ENCODE data around the gene RHBDD1. TPM values are rescaled to one million over a fixed set of nuclear protein-coding genes. Genes with fewer than 3 reads are reported as not detected.

The RHBDD1 gene
- total RNA-seq, 2 experiments from 2014 or later, result 37.6 to 40.8 TPM

DNA sequence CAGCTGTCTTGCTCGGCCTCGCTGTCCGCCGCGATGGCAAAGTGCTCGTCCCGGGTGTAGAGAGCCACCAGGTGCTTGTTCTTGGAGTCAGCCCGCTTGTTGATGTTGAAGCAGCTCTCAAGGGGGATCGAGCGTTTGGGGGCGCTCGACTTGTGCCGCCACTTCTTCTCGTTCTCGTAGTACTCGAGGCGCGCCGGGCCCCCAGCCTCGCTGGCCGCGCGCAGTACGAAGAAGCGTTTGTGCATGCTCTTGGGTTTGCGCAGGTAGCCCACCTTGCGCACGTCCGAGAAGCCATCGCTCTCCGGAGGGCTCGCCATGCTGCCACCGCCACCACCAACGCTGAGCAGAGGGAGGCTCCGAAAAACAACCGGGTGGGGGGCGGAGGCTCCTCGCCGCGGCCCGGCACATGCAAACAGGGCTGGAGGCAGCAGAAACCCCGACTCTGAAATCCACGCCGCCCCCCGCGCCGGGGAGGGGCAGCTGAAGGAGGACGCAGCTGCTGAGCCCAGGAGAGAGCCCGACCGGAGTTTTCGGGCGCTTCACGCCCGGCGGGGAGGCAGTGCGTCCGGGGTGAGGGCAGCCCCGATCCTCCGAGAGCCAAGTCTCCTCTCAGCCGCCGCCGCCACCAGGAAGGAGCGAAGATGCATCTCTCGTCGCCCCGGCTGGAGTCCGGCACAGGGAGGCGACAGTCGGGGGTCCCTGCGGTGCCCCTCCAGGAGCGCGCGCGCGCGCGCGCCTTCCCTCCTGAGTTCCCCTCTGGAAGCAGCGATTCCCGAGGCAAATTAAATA is 37.2 kb upstream of the RHBDD1 start:
- ChIA-PET POLR2A (interaction anchor here (0.5 to 1.6 kb wide), 2 partner anchors 37 to 259 kb away, joined by 6 to 9 read pairs; no protein-coding TSS in a partner anchor), CTCF (interaction anchor here (1.2 kb wide), 1 partner anchor 247 kb away, joined by 3 read pairs; no protein-coding TSS in a partner anchor)

DNA sequence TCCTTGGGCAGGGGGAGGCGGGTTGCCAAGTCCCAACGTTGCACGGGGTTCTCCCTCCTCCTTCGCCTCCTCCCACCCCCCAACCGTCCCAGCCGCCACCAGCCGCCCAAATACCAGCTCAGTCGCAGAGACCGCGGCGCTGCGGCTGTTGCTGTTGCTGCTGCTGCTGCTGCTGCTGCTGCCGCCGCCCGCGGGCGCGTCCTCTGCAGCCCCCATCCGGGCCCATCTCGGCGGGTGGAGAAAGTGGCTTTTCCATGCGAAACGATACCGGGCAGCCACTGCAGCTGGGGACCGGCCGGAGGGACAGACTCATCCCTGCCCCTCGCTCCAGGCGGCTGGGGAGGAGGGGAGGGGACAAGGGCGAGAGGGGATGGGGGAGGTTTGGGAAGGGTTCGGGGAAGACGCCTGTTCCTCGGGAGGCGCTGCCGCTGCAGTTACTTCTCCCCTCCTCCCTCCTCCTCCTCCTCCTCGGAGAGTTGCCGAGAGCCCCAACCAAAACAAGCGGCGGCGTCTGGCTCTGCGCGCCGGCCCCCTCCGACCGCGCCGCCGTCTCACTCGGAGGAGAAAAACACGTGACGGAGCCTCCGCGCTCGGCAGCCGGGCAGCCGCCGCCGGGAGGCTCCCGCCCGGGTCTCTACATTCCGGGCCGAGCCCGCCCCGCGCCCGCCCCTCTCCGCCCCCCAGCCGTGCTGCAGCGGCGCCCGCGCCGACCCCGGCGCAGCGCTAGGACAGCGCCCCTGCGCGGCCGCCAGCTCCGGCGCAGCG is 36.5 kb upstream of the RHBDD1 start, which contains the start of gene IRS1:
Gene IRS1 (minus strand): TSS at position 610 of the 765 bp plus-strand sequence. CDS start 1,082 bp downstream, outside the sequence.
- CTCF ChIA-PET, result interaction anchor here (0.9 to 1.6 kb wide), 5 partner anchors 26 to 584 kb away, joined by 3 to 5 read pairs (median 3); partner anchors contain the start of gene RHBDD1
- POLR2A ChIA-PET, result interaction anchor here (0.6 to 1.8 kb wide), 4 partner anchors 36 to 439 kb away, joined by 3 to 15 read pairs (median 6); partner anchors contain the start of gene RHBDD1

DNA sequence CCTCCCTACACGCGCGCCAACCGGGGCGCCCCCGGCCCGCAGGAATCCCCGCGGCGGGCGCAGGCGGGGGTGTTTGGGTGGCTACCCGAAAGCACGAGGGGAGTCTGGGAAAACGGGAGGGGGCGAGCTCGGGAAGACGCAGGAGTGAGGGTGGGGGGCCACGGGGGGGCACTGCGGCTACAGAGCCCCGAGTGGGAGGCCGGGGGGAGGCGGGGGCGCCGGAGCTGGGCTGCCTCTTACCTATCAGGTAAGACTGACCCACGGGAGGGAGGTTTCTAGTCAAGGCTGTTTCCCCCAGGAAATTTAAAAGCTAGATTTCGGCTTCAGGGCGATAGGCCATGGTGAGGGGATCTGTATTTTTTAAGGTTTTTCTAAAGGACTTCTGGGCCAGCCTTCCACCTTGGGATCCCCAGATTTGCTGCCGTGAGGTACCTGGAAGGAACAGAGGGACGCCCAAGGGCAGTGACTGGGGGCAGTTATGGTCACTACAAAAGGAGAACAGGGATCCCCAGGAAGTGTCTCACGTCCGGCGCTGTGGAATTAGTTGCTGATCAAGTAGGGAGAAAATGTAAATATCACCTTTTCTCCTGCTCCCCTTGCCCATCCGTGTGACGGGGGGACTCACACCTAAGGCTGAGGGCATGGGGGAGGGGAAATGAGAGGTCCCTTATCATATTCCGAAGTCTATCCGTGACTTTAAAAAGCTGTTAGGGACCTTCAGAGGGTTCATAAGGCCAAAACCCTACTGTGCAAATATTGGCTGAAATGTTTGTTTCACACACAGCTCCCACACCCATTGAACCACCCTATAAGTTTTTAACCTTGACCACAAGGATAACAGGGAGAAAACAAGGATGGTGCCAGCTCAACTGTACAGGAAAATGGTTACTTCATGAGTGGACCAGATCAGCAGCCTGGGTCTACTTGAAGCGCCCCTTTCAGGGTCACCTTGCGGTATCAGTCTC is 35.6 kb upstream of the RHBDD1 start:
- CTCF ChIA-PET, result interaction anchor here (0.7 to 1.6 kb wide), 6 partner anchors 11 to 584 kb away, joined by 3 to 5 read pairs (median 3); partner anchors contain the start of gene RHBDD1

DNA sequence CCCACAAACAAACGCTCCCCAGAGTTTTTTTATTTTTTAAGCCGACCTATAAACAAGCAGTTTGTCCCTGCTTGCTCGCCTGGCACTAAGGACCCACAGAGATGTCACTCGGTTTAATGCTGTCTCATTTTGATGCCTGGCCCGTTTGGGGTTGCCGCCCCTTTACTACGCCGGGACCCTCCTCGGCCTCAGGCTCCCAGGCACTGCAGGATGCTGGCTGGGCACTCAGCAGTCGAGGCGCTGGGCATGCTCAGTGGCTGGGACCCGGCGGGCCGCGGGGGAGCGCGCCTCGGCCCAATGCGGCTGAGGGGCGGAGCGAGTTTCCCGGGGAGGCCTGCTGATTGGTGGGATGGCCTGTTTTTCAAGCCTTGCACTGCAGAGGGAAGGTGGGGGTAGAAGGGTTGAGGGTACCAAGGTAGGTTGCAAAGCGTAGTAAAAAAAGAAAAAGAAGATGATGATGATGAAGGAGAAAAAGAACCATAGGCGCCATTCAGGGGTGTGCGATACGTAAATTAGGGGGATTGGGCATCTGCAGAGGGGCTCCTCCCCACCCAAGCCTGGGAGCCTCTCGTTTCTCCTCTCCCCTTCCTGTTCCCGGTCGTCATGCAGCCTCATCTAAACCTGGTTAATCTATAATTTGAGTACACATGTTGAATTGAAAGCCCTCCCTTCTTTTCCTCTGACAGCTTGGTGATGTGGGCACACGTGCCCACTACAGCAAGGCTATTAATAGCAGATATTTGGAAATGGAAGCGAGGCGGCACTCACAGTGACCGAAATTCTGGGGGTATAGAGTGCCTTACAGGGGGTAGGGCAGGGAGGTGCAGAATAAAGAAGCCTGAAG is 34.7 kb upstream of the RHBDD1 start:
- POLR2A ChIA-PET, result interaction anchor here (1.8 kb wide), 1 partner anchor 34 kb away, joined by 15 read pairs; the partner anchor contains the start of gene RHBDD1
- CTCF ChIA-PET, result interaction anchor here (1.1 to 1.6 kb wide), 2 partner anchors 35 to 585 kb away, joined by 4 to 5 read pairs; partner anchors contain the start of gene RHBDD1

More for the DNA sequence above, 35.6 kb upstream of the RHBDD1 start:
- POLR2A ChIA-PET, result interaction anchor here (1.3 to 1.8 kb wide), 2 partner anchors 35 to 37 kb away, joined by 3 to 15 read pairs; partner anchors contain the start of gene RHBDD1

- CTCF ChIA-PET, result interaction anchor here (0.6 to 1.2 kb wide), 8 partner anchors 9 to 1137 kb away, joined by 3 to 6 read pairs (median 3); no protein-coding TSS in a partner anchor
- POLR2A ChIA-PET, result no interaction called here
Observed at GRCh38 chr2:226802573-226802972, 33.3 kb upstream of the RHBDD1 start.

DNA sequence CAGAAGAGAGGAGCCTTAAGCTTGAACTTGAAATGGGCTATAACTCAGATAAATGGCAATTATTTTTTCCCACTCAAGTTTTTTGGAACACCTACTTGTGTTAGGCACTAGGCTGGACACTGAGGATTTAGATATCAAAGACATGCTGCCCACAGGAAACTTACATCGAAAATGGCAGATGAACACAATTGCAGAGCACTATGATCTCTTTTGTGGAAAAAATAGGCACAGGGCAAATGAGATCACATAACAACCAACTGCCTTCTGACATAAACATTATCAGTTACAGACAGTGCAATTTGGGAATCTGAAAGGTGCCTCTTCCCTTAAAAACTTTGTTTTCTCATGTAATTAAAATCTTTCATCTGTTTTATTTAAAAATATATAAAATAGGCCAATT is 32.4 kb upstream of the RHBDD1 start:
- CTCF ChIA-PET, result no interaction called here
- POLR2A ChIA-PET, result no interaction called here

DNA sequence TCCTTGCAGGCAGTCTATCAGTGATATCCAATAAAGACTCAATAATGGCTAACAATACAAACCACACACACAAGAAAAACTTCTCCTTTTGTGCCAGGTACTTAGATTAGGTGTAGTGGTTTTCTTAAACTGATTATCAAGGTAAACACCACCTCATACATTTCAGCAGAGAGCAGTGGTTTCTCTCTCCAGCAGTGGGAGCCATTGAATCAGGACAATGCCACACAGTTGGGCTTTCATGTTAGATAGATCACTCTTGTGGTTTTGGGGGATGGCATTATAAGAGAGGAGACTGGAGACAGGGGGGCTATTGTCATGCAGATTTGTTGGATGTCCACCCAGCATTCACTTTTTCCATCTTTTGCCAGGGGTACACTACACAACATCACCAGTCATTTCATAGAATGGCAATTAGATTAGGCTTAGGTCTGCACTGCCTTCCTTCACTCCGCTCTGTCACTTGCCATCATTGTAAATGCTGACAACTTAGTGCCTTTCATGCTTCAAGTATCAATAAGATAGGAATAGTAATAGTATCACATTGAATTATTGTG is 22.6 kb upstream of the RHBDD1 start:
- POLR2A ChIA-PET, result no interaction called here
- CTCF ChIA-PET, result no interaction called here

- ChIA-PET CTCF (no interaction called here), POLR2A (no interaction called here)
Observed at GRCh38 chr2:226818930-226819329, 16.9 kb upstream of the RHBDD1 start.

DNA sequence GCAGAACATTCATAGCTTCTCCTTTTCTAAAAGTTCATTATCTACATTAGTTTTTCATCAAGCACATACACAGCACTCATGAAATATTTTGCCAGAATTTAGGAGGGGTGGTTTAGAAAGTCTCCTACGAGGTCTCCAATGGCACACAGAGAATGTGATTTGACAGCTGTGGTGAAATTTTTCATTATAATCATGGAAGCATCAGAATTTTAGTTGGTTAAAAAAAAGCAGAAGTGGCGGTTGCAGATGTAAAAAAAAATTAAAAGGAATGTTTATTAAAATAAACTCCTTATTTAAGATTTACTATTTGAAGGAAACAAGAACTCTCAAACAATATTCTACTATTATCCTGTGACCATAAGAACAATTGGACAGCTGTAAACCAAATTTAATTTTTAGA is 10.8 kb upstream of the RHBDD1 start:
- POLR2A ChIA-PET, result no interaction called here
- CTCF ChIA-PET, result interaction anchor here (1.4 kb wide), 1 partner anchor 25 kb away, joined by 3 read pairs; the partner anchor contains the start of gene IRS1

- CTCF ChIA-PET, result interaction anchor here (0.6 kb wide), 1 partner anchor 1168 kb away, joined by 4 read pairs; no protein-coding TSS in a partner anchor
- POLR2A ChIA-PET, result no interaction called here
Observed at GRCh38 chr2:226828191-226828590, 7.7 kb upstream of the RHBDD1 start.

DNA sequence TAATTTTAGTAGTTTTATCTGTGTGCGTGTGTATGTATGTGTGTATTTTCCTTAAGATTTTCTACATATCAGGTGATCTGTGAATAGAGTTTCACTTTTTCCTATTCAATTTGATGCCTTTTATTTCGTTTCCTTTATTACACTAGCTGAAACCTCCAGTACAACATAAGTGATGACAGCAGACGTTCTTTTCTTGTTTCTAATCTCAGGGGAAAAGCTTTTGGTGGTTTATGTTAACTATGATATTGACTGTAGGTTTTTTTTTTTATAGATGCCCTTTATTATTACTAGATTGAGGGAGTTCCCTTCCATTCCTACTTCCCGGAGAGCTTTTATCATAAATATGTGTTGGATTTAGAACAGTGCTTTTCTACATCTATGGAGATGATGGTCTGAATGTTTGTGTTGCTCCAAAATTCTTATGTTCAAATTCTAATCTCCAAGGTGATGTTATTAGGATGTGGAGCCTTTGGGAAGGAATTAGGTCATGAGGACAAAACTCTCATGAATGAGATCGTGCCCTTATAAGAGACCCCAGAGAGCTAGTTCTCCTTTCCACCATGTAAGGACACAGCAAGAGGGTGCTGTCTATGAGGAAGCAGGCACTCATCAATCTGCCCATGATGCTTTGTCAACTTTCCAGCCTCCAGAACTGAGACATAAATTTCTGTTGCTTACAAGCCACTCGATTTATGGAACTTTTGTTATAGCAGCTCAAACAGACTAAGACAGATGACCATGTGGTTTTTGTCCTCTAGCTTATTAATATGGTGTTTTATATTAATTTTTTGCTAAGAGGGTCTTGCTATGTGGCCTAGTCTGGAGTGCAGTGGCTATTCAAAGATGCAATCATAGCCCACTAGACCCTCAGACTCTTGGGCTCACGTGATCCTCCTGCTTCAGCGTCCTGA is 5.9 kb upstream of the RHBDD1 start:
- ChIA-PET POLR2A (no interaction called here), CTCF (no interaction called here)

GRCh38 chr2:226831266-226831665 is 4.6 kb upstream of the RHBDD1 start:
- POLR2A ChIA-PET, result no interaction called here
- CTCF ChIA-PET, result no interaction called here

GRCh38 chr2:226832061-226832460 is 3.8 kb upstream of the RHBDD1 start:
- POLR2A ChIA-PET, result no interaction called here
- CTCF ChIA-PET, result no interaction called here

- CTCF ChIA-PET, result interaction anchor here (0.5 kb wide), 1 partner anchor 1780 kb away, joined by 4 read pairs; no protein-coding TSS in a partner anchor
- POLR2A ChIA-PET, result interaction anchor here (0.7 to 2.4 kb wide), 5 partner anchors 8 to 1795 kb away, joined by 3 to 15 read pairs (median 5); partner anchors contain the start of gene IRS1
Observed at GRCh38 chr2:226834880-226835279, 974 bp upstream of the RHBDD1 start.

GRCh38 chr2:226835420-226835795 is 446 bp upstream of the RHBDD1 start:
- ChIA-PET CTCF (interaction anchor here (1.3 kb wide), 1 partner anchor 35 kb away, joined by 4 read pairs; the partner anchor contains the start of gene IRS1), POLR2A (interaction anchor here (1.1 to 2.4 kb wide), 4 partner anchors 9 to 67 kb away, joined by 4 to 15 read pairs (median 7); partner anchors contain the start of gene IRS1)

DNA sequence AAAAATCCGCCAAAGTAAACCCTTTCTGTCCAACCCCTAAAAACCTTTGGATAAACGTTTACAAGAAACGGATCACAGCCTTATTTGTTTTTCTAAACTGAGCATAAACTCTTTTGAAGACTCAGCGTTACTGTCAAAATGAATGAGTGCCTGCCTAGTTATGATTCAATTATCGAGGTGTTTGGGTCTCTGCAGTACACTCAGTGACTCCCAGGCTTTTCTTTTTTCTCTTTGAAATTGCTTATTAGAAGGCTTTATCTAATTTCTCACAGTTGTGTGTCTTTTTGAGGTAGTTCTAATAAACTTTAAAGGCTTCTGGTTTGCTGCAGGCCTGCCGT is 663 bp downstream of the RHBDD1 start:
- CTCF ChIA-PET, result interaction anchor here (1.3 kb wide), 1 partner anchor 36 kb away, joined by 4 read pairs; the partner anchor contains the start of gene IRS1
- POLR2A ChIA-PET, result interaction anchor here (0.5 to 2.4 kb wide), 5 partner anchors 36 to 1010 kb away, joined by 3 to 15 read pairs (median 4); partner anchors contain the start of gene IRS1

All from activated CD8-positive, alpha-beta memory T cell treated with anti-CD3 and anti-CD28 coated beads for 36 hours (primary cell).